Bronchial epithelial cell (primary cell): Measurements from ENCODE around the gene ODF4. TPM values are rescaled to one million over a fixed set of nuclear protein-coding genes. Genes with fewer than 3 reads are reported as not detected.

Experiments used
- DNase-seq: peaks from one replicate; pipeline ENCODE4 v3.0.0-alpha.2; 2010; ENCODE audit warnings: low read depth
- FAIRE-seq: peaks from 2 replicates; lab custom pipeline; 2011; peaks lifted over from hg19 to GRCh38; lab: Jason Lieb, UNC
- H3K27me3 ChIP-seq: 2 replicates; pipeline ENCODE4 v1.5.1; 2011; ENCODE audit warnings: low read length; ENCODE audit not compliant: control insufficient read depth, insufficient read depth
- H3K36me3 ChIP-seq: 2 replicates; pipeline ENCODE4 v1.5.1; 2011; ENCODE audit warnings: low read length; ENCODE audit not compliant: control insufficient read depth, insufficient read depth
- H3K4me3 ChIP-seq: 2 replicates; pipeline ENCODE4 v1.5.1; 2011; ENCODE audit warnings: mild to moderate bottlenecking, low read depth, low read length, control low read depth
- CTCF ChIP-seq: IDR thresholded peaks from 2 replicates; pipeline ENCODE4 v1.5.1; 2011; ENCODE audit warnings: mild to moderate bottlenecking, moderate library complexity, low read length, control low read depth, inconsistent platforms; ENCODE audit not compliant: insufficient read depth, severe bottlenecking
- total RNA-seq: library from RNA; depleted of rRNA; stranded (reverse); fragments of >200 nt; gene quantifications from 2 replicates; pipeline ENCODE4 v1.2.1, GENCODE V29; 2014

Gene ODF4
- total RNA-seq, 1 donor from 2014 or later, result not detected

- Histone ChIP-seq H3K27me3 (no peaks in the 10 kb centered on the region), H3K36me3 (no peaks in the 10 kb centered on the region), H3K4me3 (no peak overlapping the region)
- TF ChIP-seq CTCF, result no peak
- no peak for DNase-seq
- FAIRE-seq, result no peak
Measured at GRCh38 chr17:8300226-8300625, 39.4 kb upstream of the ODF4 start.

DNA sequence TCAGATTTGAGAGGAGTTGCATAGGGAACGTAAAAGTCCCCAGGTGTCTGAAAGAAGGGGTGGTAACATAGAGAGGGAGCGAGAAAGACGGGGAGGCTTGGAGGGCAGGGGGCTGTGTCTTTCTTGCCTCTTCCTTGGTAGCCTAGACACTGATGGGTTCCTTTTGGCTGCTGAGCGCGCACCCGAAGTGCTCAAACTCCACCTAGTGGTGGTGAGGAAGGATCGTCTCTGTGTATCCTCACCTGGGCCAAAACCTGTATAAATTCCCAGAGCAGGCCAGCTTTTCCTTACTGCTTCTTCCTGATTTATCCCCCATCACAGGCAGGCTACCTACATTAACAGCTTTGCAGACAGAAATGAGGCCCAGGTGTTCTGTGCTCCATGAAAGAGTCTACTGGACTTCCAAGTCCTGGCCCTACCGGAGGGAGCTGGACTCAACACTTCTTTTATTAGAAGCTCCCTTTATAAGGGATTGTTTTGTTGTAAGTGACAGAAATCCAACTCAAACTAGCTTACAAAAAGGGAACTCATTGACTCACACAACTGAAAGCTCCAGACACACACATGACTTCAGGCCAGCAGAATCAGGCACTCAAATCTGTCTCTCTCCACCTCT is 38.9 kb upstream of the ODF4 start:
- FAIRE-seq (peak; percentile 52), DNase-seq (peak; percentile 54)
- Histone ChIP-seq H3K36me3 (no peaks in the 10 kb centered on the region), H3K4me3 (no peak overlapping the region), H3K27me3 (no peaks in the 10 kb centered on the region)
- peak; percentile 93 for TF ChIP-seq CTCF

GRCh38 chr17:8310601-8311123 is 29.0 kb upstream of the ODF4 start:
- H3K36me3 ChIP-seq, result no peaks in the 10 kb centered on the region
- FAIRE-seq (no peak), DNase-seq (no peak)
- no peak overlapping the region for H3K4me3 ChIP-seq
- H3K27me3 ChIP-seq, result peaks cover 22% of the 10 kb centered on the region
- no peak for TF ChIP-seq CTCF

- DNase-seq (no peak), FAIRE-seq (no peak)
- Histone ChIP-seq H3K4me3 (no peak overlapping the region), H3K36me3 (no peaks in the 10 kb centered on the region), H3K27me3 (peaks cover 25% of the 10 kb centered on the region)
- no peak for TF ChIP-seq CTCF
Measured at GRCh38 chr17:8311131-8311790, 28.4 kb upstream of the ODF4 start.

GRCh38 chr17:8312251-8312650 is 27.4 kb upstream of the ODF4 start:
- FAIRE-seq, result no peak
- no peak for TF ChIP-seq CTCF
- no peak for DNase-seq

More at GRCh38 chr17:8312251-8312650, 27.4 kb upstream of the ODF4 start:
- Histone ChIP-seq H3K27me3 (peaks cover 25% of the 10 kb centered on the region), H3K36me3 (no peaks in the 10 kb centered on the region), H3K4me3 (no peak overlapping the region)
